Measurements from ENCODE around the gene GAK. TPM values are rescaled to one million over a fixed set of nuclear protein-coding genes. Genes with fewer than 3 reads are reported as not detected.
"Not testable (repeated sequence)": the region's sequence is repeated elsewhere in the genome, so short reads cannot be mapped to it uniquely, and the experiment has no call there.

Gene GAK
- total RNA-seq, 2 experiments from 2014 or later, result 97.0 to 101 TPM

DNA sequence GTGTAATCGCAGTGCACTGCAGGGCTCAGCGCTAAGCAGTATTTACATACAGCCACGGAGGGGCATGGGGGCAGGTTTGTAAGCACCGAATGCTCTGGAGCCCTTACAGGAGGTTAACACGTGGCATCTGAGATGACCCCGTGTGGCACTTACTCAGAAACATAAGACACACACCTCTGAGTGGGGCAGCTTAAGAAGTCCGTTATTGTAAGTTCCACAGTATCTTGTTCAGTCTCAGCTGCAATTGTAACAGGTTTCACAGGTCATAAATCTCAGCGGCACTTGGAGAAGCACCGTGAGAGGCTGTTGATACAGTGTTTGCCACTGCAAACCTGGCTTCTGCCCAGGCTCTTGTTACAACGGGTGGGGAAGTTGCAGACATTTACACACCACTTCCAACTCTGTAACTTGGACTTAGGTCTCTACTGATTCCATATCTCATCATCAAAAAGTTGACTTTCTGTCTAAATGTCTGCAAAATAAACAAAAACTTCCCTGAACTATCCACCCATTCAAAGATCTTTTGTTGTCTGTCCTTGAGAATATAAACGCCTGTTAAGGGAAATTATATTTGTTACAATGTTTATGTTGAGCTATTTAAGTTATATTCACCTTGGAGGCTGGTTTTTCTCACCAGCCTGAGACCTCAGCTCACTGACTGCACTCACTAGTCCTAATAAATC lies 116.5 kb downstream of the GAK start:
- POLR2A ChIA-PET, result no interaction called here
- no peak overlapping the region for H3K4me3 Mint-ChIP-seq
- peaks cover 44% of the 10 kb centered on the region for H3K27me3 Mint-ChIP-seq
- CTCF ChIA-PET, result interaction anchor here (0.6 kb wide), 1 partner anchor 470 kb away, joined by 3 read pairs; no protein-coding TSS in a partner anchor
- no peaks in the 10 kb centered on the region for H3K9me3 Mint-ChIP-seq
- H3K27ac Mint-ChIP-seq, result no peak overlapping the region
- no peaks in the 10 kb centered on the region for H3K36me3 Mint-ChIP-seq
- DNase-seq, result no peak
- intact Hi-C loops (cut with micrococcal nuclease), result no loop called here
- no peaks in the 10 kb centered on the region for H3K4me1 Mint-ChIP-seq (ENCODE audit: low read depth)

GRCh38 chr4:814312-814850 lies 117.7 kb downstream of the GAK start:
- ChIA-PET POLR2A (no interaction called here), CTCF (interaction anchor here (0.7 kb wide), 1 partner anchor 71 kb away, joined by 3 read pairs; no protein-coding TSS in a partner anchor)
- no peak overlapping the region for H3K4me3 Mint-ChIP-seq
- H3K27ac Mint-ChIP-seq, result no peak overlapping the region
- H3K9me3 Mint-ChIP-seq, result no peaks in the 10 kb centered on the region
- no peaks in the 10 kb centered on the region for H3K4me1 Mint-ChIP-seq (ENCODE audit: low read depth)
- no peak for DNase-seq
- H3K36me3 Mint-ChIP-seq, result no peaks in the 10 kb centered on the region
- intact Hi-C loops (cut with micrococcal nuclease), result no loop called here
- H3K27me3 Mint-ChIP-seq, result peaks cover 41% of the 10 kb centered on the region

DNA sequence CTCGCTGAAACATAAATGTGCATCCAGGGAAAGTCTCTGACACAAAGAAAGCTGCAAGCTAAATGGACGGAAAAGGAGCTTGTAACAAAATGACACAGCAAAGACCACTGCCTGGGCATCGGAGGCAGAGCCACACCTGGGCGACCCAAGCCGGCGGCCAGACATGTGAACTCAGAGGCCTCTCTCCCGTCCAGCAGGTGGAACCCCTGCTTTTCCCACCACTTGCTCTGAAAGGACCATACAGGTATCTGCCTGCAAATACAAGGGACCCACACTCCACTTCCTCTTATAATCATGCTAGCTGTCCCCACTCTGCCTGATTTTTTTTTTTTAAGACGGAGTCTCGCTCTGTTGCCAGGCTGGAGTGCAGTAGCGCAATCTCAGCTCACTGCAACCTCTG lies 118.2 kb downstream of the GAK start:
- CTCF ChIA-PET, result interaction anchor here (0.7 kb wide), 1 partner anchor 71 kb away, joined by 3 read pairs; no protein-coding TSS in a partner anchor
- H3K9me3 Mint-ChIP-seq, result no peaks in the 10 kb centered on the region
- intact Hi-C loops (cut with micrococcal nuclease), result no loop called here
- no peak overlapping the region for H3K4me3 Mint-ChIP-seq
- H3K36me3 Mint-ChIP-seq, result no peaks in the 10 kb centered on the region
- H3K27ac Mint-ChIP-seq, result no peak overlapping the region
- no peak for DNase-seq
- POLR2A ChIA-PET, result no interaction called here
- peaks cover 40% of the 10 kb centered on the region for H3K27me3 Mint-ChIP-seq
- H3K4me1 Mint-ChIP-seq (ENCODE audit: low read depth), result no peaks in the 10 kb centered on the region

DNA sequence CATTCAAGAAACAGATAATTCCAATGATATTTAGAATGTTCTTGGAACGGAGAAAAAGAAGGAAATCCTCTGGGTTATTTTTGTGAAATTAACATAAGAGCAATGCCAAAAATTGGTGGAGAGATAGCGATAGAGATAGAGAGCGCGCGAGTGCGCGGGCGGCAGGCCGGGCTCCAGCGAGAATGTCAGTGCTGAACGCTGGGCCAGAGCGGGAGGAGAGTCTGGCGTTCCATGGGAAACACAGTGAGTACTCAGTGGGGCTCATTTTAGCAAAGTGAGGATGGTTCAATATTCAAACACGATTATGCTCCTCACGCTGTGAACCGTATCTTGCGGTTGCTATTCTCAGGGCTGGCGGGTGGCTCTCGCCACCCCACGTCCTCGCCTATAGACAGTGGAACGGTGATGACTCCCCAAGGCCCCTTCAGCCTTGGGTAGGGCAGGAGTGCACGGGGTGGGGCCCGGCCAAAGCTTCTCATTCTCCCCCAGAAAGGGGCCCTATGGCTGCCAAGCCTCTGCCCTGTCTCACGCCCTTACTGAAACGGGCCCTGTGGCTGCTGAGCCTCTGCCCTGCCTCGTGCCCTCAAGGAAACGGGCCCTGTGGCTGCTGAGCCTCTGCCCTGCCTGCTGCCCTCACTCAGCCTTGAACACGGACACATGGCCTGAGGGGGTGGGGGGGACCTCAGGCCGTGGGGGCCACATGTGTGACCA lies 123.1 kb downstream of the GAK start:
- Mint-ChIP-seq H3K9me3 (peaks cover 3% of the 10 kb centered on the region), H3K36me3 (no peaks in the 10 kb centered on the region), H3K27me3 (peaks cover 28% of the 10 kb centered on the region), H3K4me1 (ENCODE audit: low read depth) (no peaks in the 10 kb centered on the region), H3K27ac (no peak overlapping the region), H3K4me3 (no peak overlapping the region)
- intact Hi-C loops (cut with micrococcal nuclease), result no loop called here
- DNase-seq, result no peak
- POLR2A ChIA-PET, result no interaction called here
- CTCF ChIA-PET, result no interaction called here

DNA sequence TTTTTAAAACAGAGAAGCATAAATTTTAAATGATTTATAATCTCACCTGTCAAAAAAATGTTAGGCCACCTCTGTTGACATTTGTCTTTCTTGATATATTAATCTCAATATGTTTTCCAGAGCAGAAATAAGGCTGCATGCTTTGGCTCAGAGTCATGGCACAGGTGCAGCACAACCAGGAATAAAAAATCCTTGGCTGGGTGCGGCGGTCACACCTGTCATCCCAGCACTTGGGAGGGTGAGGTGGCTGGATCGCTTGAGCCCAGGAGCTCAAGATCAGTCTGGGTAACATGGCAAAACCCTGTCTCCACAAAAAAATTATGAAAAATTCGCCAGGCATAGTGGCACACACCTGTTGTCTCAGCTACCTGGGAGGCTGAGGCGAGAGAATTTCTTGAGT lies 124.3 kb downstream of the GAK start:
- CTCF ChIA-PET, result no interaction called here
- intact Hi-C loops (cut with micrococcal nuclease), result no loop called here

GRCh38 chr4:806979-807378 lies 125.1 kb downstream of the GAK start:
- intact Hi-C loops (cut with micrococcal nuclease); POLR2A ChIA-PET; H3K4me1 Mint-ChIP-seq (ENCODE audit: low read depth); DNase-seq; H3K4me3 Mint-ChIP-seq; H3K36me3 Mint-ChIP-seq; CTCF ChIA-PET; H3K27ac Mint-ChIP-seq; H3K9me3 Mint-ChIP-seq: not testable (repeated sequence)
- peaks cover 16% of the 10 kb centered on the region for H3K27me3 Mint-ChIP-seq

More for the DNA sequence above, 124.3 kb downstream of the GAK start:
- Mint-ChIP-seq H3K4me1 (ENCODE audit: low read depth) (no peaks in the 10 kb centered on the region), H3K27me3 (peaks cover 22% of the 10 kb centered on the region), H3K36me3 (no peaks in the 10 kb centered on the region), H3K9me3 (peaks cover 3% of the 10 kb centered on the region), H3K4me3 (no peak overlapping the region), H3K27ac (no peak overlapping the region)
- no peak for DNase-seq
- POLR2A ChIA-PET, result no interaction called here

- ChIA-PET CTCF (no interaction called here), POLR2A (no interaction called here)
- Mint-ChIP-seq H3K27me3 (peaks cover 9% of the 10 kb centered on the region), H3K4me1 (ENCODE audit: low read depth) (peaks cover 3% of the 10 kb centered on the region), H3K4me3 (no peak overlapping the region), H3K9me3 (peaks cover 3% of the 10 kb centered on the region), H3K27ac (no peak overlapping the region), H3K36me3 (no peaks in the 10 kb centered on the region)
- no peak for DNase-seq
- intact Hi-C loops (cut with micrococcal nuclease), result no loop called here
Observed at GRCh38 chr4:804804-805203, 127.3 kb downstream of the GAK start.

GRCh38 chr4:803884-804283 lies 128.2 kb downstream of the GAK start:
- H3K27me3 Mint-ChIP-seq, result peaks cover 9% of the 10 kb centered on the region
- CTCF ChIA-PET, result no interaction called here
- POLR2A ChIA-PET, result interaction anchor here (0.7 kb wide), 1 partner anchor 262 kb away, joined by 3 read pairs; no protein-coding TSS in a partner anchor
- intact Hi-C loops (cut with micrococcal nuclease), result no loop called here
- H3K4me1 Mint-ChIP-seq (ENCODE audit: low read depth), result peaks cover 11% of the 10 kb centered on the region
- H3K27ac Mint-ChIP-seq, result no peak overlapping the region
- no peak overlapping the region for H3K4me3 Mint-ChIP-seq
- H3K9me3 Mint-ChIP-seq, result peaks cover 3% of the 10 kb centered on the region
- DNase-seq, result no peak
- H3K36me3 Mint-ChIP-seq, result no peaks in the 10 kb centered on the region

GRCh38 chr4:801436-802124 lies 130.5 kb downstream of the GAK start:
- Mint-ChIP-seq H3K36me3 (no peaks in the 10 kb centered on the region), H3K4me1 (ENCODE audit: low read depth) (peaks cover 16% of the 10 kb centered on the region), H3K4me3 (no peak overlapping the region), H3K9me3 (peaks cover 3% of the 10 kb centered on the region), H3K27me3 (peaks cover 9% of the 10 kb centered on the region), H3K27ac (no peak overlapping the region)
- intact Hi-C loops (cut with micrococcal nuclease), result no loop called here
- CTCF ChIA-PET, result no interaction called here
- POLR2A ChIA-PET, result no interaction called here
- no peak for DNase-seq

Other genes with a start within 250 kb of the GAK start
- under 1 TPM in 1 of 2 experiments, not detected in 1; 0.19 TPM for gene SLC49A3, start 243.2 kb downstream of the GAK start, total RNA-seq
- 10 to 100 TPM; 27.8 to 29.3 TPM for gene PCGF3, start 226.5 kb downstream of the GAK start, total RNA-seq
- gene CPLX1, start 106.2 kb downstream of the GAK start, total RNA-seq, result under 1 TPM; 0.43 to 0.61 TPM
- 10 to 100 TPM; 13.8 to 15.8 TPM for gene TMEM175, start 144 bp upstream of the GAK start, total RNA-seq
- gene DGKQ, start 41.3 kb upstream of the GAK start, total RNA-seq, result 10 to 100 TPM; 11.1 to 11.4 TPM
- gene IDUA, start 54.7 kb upstream of the GAK start, total RNA-seq, result 10 to 100 TPM in 1 of 2 experiments, 1 to 10 TPM in 1; 9.0 to 10.1 TPM
- gene SLC26A1, start 61.1 kb upstream of the GAK start, total RNA-seq, result not detected
- gene FGFRL1, start 79.3 kb upstream of the GAK start, total RNA-seq, result 10 to 100 TPM; 12.2 to 15.1 TPM
- 1 to 10 TPM in 1 of 2 experiments, under 1 TPM in 1; 0.87 to 1.4 TPM for gene RNF212, start 181.2 kb upstream of the GAK start, total RNA-seq
- gene SPON2, start 240.3 kb upstream of the GAK start, total RNA-seq, result 1 to 10 TPM; 9.0 to 9.5 TPM

Data from activated CD4-positive, alpha-beta memory T cell treated with anti-CD3 and anti-CD28 coated beads for 36 hours (primary cell).